Fibroblast of villous mesenchyme (primary cell): ENCODE results near the gene PUSL1. TPM values are rescaled to one million over a fixed set of nuclear protein-coding genes. Genes with fewer than 3 reads are reported as not detected.

Source experiments
- DNase-seq: peaks from one replicate; pipeline ENCODE4 v3.0.0-alpha.2; 2010; ENCODE audit warnings: low read depth
- H3K4me3 ChIP-seq: 2 replicates; pipeline ENCODE4 v1.5.1; 2011; ENCODE audit warnings: low read depth, mild to moderate bottlenecking, low read length
- total RNA-seq: library from RNA; depleted of rRNA; stranded (reverse); fragments of >200 nt; gene quantifications from 2 replicates; pipeline ENCODE4 v1.2.3, GENCODE V29; 2012
- TF ChIP-seq, protein P1 (sequence below): IDR thresholded peaks from 2 replicates; pipeline ENCODE4 v1.5.1; 2012; ENCODE audit warnings: low read depth, mild to moderate bottlenecking, low read length; ENCODE audit not compliant: insufficient read depth

The PUSL1 gene
- total RNA-seq, 1 donor, result 25.0 TPM

DNA sequence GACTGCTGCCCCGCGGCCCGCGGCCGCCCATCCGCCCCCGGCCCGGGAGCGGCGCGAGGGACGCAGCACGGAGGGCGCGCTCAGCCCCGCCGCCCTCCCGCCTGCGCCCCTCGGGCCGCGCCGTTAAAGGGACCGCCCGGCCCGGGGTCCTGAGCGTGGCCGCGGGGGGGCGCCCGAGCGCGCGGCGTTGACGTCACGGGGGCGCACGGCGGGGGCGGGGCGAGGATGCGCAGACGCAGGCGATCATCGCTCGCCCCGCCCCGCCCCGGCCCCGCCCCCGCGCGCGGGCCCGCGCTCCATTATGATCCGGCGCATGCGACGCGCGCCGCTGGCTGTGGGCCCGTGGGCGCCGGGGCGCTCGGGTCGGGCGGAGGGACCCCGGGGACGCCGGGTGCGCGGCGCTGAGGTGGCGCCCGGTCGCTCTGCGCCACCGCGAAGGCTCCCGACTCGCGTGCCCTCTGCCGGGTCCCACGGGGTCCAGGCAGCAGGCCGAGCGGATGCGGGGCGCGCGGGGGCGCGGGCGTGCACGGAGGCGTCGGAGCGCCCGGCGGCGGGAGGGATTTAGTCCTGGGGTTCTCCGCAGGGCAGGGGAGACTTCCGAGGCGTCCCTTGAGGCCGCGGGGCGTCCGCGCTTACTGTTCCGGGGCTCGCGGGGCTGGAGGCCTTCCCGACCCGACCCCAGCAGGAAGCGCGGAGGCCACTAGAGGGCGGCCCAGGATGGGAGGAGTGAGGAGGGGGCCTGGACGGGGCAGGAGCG is 41.0 kb downstream of the PUSL1 start, which contains the start of gene DVL1:
TSS of gene DVL1 (minus strand) at position 163 of the 757 bp plus-strand sequence. CDS start 353 bp downstream, outside the sequence.
- TF ChIP-seq, protein P1, sequence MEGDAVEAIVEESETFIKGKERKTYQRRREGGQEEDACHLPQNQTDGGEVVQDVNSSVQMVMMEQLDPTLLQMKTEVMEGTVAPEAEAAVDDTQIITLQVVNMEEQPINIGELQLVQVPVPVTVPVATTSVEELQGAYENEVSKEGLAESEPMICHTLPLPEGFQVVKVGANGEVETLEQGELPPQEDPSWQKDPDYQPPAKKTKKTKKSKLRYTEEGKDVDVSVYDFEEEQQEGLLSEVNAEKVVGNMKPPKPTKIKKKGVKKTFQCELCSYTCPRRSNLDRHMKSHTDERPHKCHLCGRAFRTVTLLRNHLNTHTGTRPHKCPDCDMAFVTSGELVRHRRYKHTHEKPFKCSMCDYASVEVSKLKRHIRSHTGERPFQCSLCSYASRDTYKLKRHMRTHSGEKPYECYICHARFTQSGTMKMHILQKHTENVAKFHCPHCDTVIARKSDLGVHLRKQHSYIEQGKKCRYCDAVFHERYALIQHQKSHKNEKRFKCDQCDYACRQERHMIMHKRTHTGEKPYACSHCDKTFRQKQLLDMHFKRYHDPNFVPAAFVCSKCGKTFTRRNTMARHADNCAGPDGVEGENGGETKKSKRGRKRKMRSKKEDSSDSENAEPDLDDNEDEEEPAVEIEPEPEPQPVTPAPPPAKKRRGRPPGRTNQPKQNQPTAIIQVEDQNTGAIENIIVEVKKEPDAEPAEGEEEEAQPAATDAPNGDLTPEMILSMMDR, result peak; percentile 49
- peak within 1 kb of the TSS; percentile 71 for H3K4me3 ChIP-seq
- DNase-seq, result peak; percentile 75

DNA sequence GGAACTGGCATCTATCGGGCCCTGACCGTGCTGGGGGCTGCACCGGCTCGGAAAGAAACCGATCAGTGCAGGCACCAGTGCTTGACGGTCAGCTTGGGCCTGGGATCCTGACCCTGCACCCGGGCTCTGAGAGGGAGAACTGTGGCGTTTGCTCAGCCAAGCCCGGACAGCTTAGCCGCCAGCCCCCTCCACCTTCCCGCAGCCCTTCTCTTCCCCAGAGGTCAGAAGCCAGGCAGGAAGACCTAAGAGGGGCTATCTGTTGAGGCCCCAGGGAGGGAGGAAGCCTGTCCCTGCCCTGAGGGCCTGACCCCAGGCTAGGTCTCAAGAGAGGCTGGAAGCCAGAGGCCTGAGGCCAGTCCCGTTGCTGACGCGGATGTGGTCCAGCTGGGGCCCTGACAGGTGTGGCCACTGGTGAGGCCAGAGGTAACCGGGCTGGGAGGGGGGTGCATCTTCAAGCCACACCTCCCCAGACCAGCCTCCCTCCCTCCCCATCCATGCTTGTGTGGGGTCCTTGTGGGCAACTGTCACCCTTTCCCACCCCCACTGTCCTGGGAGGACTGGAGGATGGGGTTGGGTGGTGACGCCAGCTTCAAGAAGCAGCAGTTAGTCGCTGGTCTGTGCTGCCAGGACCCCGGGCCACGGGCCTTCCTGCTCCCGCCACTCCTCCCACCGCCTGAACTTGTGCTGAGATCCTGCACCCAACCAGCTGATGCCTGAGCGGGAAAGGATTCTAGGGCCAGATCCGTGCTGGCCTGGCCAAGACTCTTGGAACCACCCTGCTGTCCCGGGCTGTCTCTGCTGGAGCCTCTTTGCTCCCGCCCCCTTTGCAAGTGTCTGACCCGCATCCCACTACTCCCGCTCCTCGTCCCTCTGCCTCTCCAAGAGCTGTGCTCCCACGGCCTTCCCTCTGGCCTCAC is 43.4 kb downstream of the PUSL1 start:
- H3K4me3 ChIP-seq, result peak overlapping the region; percentile 7
- TF ChIP-seq, protein P1, result no peak
- peak; percentile 42 for DNase-seq

DNA sequence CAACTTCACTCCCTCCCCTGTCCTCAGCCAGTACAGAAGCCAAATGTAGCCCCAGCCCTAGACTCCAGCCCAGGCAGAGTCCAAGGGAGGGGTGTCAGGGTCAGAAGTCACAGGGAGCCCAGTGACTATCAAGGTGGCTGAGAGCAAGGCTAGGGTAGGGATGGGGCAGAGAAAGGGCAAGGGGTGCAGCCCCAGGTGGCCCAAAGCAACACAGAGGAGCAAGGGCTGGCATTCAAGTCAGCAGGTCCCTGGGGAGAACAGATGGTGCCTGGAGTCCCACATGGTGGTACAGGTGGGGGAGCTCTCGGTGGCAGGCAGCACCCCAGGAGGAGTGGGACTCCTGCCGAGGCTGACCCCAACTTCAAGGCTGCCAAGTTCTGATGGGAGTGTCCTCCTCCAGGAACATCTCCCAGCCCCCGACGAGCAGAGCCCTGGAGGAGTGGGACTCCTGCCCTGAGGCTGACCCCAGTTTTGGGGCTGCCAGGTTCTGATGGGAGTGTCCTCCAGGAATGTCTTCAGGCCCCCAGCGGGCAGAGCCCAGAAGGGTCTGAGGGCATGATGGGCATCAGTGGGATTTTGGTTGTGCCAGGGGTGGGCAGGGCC is 44.5 kb downstream of the PUSL1 start:
- H3K4me3 ChIP-seq, result no peak overlapping the region
- DNase-seq, result no peak
- TF ChIP-seq, protein P1, result no peak

DNA sequence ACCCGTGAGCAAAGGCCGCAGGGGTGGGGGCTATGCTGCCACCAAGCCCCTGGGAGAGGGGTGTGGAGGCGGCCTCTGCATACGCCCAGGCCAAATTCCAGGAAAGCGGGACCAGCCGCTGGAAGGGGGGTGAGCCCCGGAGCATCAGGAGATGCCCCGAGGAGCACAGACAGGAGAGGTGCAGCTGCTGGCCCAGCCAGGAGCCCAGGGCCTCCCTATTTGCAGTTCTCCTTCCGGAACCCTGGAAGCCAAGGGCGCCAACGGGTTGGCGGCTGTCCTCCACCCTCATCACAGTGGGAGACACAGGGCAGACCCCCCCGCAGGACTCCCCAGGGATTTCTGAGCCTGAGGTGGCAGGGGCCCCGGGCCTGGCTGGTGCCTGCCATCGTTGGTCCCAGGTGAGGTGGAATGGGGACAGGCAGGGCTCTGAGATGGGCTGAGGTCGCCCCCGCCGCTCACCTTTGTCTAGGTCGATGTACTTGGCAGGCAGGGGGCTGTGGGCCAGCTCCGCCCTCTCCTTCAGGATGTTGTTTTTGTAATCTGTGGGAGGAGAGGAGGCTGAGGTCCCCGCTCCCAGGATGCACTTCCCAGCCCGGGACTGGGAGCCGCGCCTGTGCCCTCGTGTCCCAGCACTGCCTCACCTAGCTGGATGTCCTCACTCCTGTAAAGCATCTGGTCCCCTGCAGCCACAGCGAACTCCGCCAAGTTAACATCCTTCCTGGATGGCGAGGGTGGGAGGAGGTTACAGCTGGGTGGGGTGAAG is 45.2 kb downstream of the PUSL1 start:
- DNase-seq, result no peak
- TF ChIP-seq, protein P1, result no peak
- H3K4me3 ChIP-seq, result no peak overlapping the region

DNA sequence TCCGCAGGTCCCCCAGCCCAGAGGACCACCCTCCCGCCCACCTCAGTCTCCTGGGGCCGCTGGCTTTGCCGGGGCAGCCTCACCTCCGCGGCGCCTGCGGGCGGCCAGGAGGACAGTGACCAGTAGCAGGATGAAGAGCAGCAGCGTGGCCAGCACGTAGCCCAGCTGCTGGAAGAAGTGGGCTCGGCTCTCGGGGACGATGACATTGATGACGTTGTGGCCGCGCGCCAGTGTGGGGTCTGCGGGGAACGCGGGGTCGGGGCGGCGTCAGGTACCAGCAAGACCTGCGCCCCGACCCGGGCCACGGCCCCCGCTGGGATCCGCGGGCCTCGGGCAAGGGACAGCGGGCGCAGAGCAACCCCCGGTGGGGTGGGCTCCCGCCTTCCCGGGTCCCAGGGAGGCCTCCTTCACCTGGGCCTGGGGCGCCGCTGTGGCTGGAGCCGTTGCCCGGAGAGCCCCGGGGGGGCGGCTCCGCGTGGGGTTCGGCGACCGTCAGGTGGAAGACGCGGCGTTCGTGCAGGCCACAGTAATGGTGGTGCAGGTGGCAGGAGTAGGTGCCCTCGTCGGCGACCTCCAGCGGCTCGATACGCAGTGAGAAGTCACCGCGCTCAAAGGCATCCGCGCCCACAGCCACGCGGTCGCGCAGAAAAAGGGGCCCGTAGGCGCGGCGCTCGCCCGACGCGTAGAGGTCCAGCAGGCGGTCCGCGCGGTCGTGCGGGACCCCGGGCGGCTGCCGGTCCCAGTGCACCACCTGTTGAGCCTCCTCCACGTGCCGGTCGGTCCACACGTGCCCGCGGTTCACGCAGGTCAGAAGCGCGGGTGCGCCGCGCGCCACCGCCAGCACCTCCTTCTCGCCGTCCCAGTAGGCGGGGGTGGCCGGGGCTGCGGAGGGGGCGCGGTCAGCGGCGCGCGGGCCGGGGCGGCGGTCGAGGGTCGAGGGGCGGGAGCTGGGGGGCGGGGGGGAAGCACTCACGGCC is 46.2 kb downstream of the PUSL1 start:
- no peak overlapping the region for H3K4me3 ChIP-seq
- DNase-seq, result no peak
- TF ChIP-seq, protein P1, result no peak
